DND-41 (cell line): ENCODE data around the gene TMPRSS11E.
"Not testable (repeated sequence)": the region's sequence is repeated elsewhere in the genome, so short reads cannot be mapped to it uniquely, and the experiment has no call there.

Source experiments
- ATAC-seq: fragments of 200-7000 bp; cut with Tn5 transposase; 3 replicates; pipeline ENCODE4 v1.9.1; 2021; ENCODE audit warnings: low read depth; ENCODE audit not compliant: insufficient read depth
- DNase-seq: peaks from one replicate; pipeline ENCODE4 v3.0.0-alpha.2; 2020
- H2AFZ ChIP-seq: 2 replicates; pipeline ENCODE4 v1.6.0; 2012; ENCODE audit warnings: low read depth, low read length
- H3K27ac ChIP-seq: 2 replicates; pipeline ENCODE4 v1.5.1; 2012; ENCODE audit warnings: low read length, inconsistent platforms
- H3K27me3 ChIP-seq: fragments of 200-600 bp; sonication (generic); 2 replicates; pipeline ENCODE4 v1.6.0; 2012; ENCODE audit warnings: low read length, mild to moderate bottlenecking, inconsistent platforms; ENCODE audit not compliant: insufficient read depth, poor library complexity
- H3K36me3 ChIP-seq: 2 replicates; pipeline ENCODE4 v1.5.1; 2012; ENCODE audit warnings: low read length, inconsistent platforms; ENCODE audit not compliant: insufficient read depth
- H3K4me1 ChIP-seq: 2 replicates; pipeline ENCODE4 v1.5.1; 2012; ENCODE audit warnings: mild to moderate bottlenecking, low read length; ENCODE audit not compliant: insufficient read depth
- H3K4me2 ChIP-seq: 2 replicates; pipeline ENCODE4 v1.6.0; 2012; ENCODE audit warnings: mild to moderate bottlenecking, moderate library complexity, low read length, inconsistent platforms; ENCODE audit not compliant: insufficient read depth
- H3K4me3 ChIP-seq, 2 experiments: fragments of 200-600 bp in 1 of 2; shearing (Covaris generic) in 1 of 2; 2 replicates each; pipeline ENCODE4 v1.5.1; 2012 to 2016; ENCODE audit warnings: inconsistent platforms in 2 of 2, low read length in 2 of 2, mild to moderate bottlenecking in 2 of 2, low read depth in 1 of 2, moderate library complexity in 1 of 2
- H3K79me2 ChIP-seq: 2 replicates; pipeline ENCODE4 v1.6.0; 2012; ENCODE audit warnings: low read length, inconsistent platforms; ENCODE audit not compliant: insufficient read depth
- H3K9ac ChIP-seq: 2 replicates; pipeline ENCODE4 v1.6.0; 2012; ENCODE audit warnings: low read depth, mild to moderate bottlenecking, inconsistent platforms, low read length, moderate library complexity
- H3K9me3 ChIP-seq: 2 replicates; pipeline ENCODE4 v1.5.1; 2012; ENCODE audit warnings: low read length, moderate library complexity, mild to moderate bottlenecking, inconsistent platforms; ENCODE audit not compliant: insufficient read depth, severe bottlenecking
- H4K20me1 ChIP-seq: 2 replicates; pipeline ENCODE4 v1.6.0; 2012; ENCODE audit warnings: low read length; ENCODE audit not compliant: insufficient read depth
- CTCF ChIP-seq: IDR thresholded peaks from 2 replicates; pipeline ENCODE4 v1.5.1; 2012; ENCODE audit warnings: borderline replicate concordance, low read length, moderate library complexity, mild to moderate bottlenecking; ENCODE audit not compliant: poor library complexity, severe bottlenecking; ENCODE audit errors: extremely low read depth
- EZH2 ChIP-seq: IDR thresholded peaks from 3 replicates; pipeline ENCODE4 v1.6.1; 2012; ENCODE audit warnings: borderline replicate concordance, low read depth, mild to moderate bottlenecking, moderate library complexity, low read length, inconsistent platforms; ENCODE audit not compliant: severe bottlenecking

The TMPRSS11E gene

GRCh38 chr4:68404153-68404552 lies 43.1 kb upstream of the TMPRSS11E start:
- Histone ChIP-seq H3K4me2 (no peak overlapping the region), H3K79me2 (no peaks in the 10 kb centered on the region), H2AFZ (no peak overlapping the region), H3K36me3 (no peaks in the 10 kb centered on the region), H3K9ac (no peak overlapping the region), H3K9me3 (no peaks in the 10 kb centered on the region), H3K4me1 (no peaks in the 10 kb centered on the region), H3K27ac (no peak overlapping the region), H4K20me1 (no peaks in the 10 kb centered on the region), H3K4me3 (no peak overlapping the region), H3K27me3 (no peaks in the 10 kb centered on the region)
- ATAC-seq = no peak
- TF ChIP-seq EZH2 (no peak), CTCF (no peak)
- no peak for DNase-seq

- H3K36me3 ChIP-seq, H3K9ac ChIP-seq, H3K4me3 ChIP-seq, H3K9me3 ChIP-seq, H4K20me1 ChIP-seq, H3K4me1 ChIP-seq, H3K4me2 ChIP-seq, H2AFZ ChIP-seq, H3K27ac ChIP-seq, DNase-seq, ATAC-seq, H3K79me2 ChIP-seq, H3K27me3 ChIP-seq: not testable (repeated sequence)
Observed at GRCh38 chr4:68405718-68406478, 41.4 kb upstream of the TMPRSS11E start.

- Histone ChIP-seq H3K4me3 (no peak overlapping the region), H4K20me1 (no peaks in the 10 kb centered on the region), H3K27ac (no peak overlapping the region), H3K9me3 (no peaks in the 10 kb centered on the region), H3K36me3 (no peaks in the 10 kb centered on the region), H3K79me2 (no peaks in the 10 kb centered on the region), H2AFZ (no peak overlapping the region), H3K27me3 (no peaks in the 10 kb centered on the region), H3K9ac (no peak overlapping the region), H3K4me1 (no peaks in the 10 kb centered on the region), H3K4me2 (no peak overlapping the region)
- ATAC-seq (no peak), DNase-seq (no peak)
- TF ChIP-seq EZH2 (no peak), CTCF (no peak)
Observed at GRCh38 chr4:68406479-68406859, 40.8 kb upstream of the TMPRSS11E start.

GRCh38 chr4:68407015-68407867 lies 40.0 kb upstream of the TMPRSS11E start:
- H3K4me2 ChIP-seq, H3K9ac ChIP-seq, H2AFZ ChIP-seq, H4K20me1 ChIP-seq, H3K27me3 ChIP-seq, ATAC-seq, H3K36me3 ChIP-seq, H3K9me3 ChIP-seq, H3K4me3 ChIP-seq, DNase-seq, H3K4me1 ChIP-seq, H3K79me2 ChIP-seq, H3K27ac ChIP-seq: not testable (repeated sequence)
